Pancreas (tissue), 10 donors: ENCODE data around the gene PNMA1. TPM values are rescaled to one million over a fixed set of nuclear protein-coding genes. Genes with fewer than 3 reads are reported as not detected.

ENCODE experiments used
- ATAC-seq, 4 donors: fragments of 200-7000 bp; cut with Tn5 transposase; one replicate each; pipeline versions ENCODE4 v1.8.0 to v1.9.1; 2020; ENCODE audit warnings: mild to moderate bottlenecking in 4 of 4, moderate library complexity in 4 of 4
- DNase-seq, 6 donors: peaks; one replicate each; pipeline ENCODE4 v3.0.0-alpha.2; 2020
- FAIRE-seq: peaks from 2 replicates; lab custom pipeline; 2012; peaks lifted over from hg19 to GRCh38; lab: Jason Lieb, UNC
- H3K27ac ChIP-seq, 4 donors: fragments of 200-600 bp; sonication (generic); 1 replicate in 3 of 4; 2 replicates in 1 of 4; pipeline versions ENCODE4 v1.5.0 to v1.8.0; 2020
- H3K27me3 ChIP-seq, 4 donors: fragments of 200-600 bp; one replicate each; pipeline ENCODE4 v1.8.0; 2021
- H3K36me3 ChIP-seq, 3 donors: fragments of 200-600 bp; sonication (generic) in 1 of 3; one replicate each; pipeline versions ENCODE4 v1.5.0 to v1.8.0; 2020 to 2021
- H3K4me1 ChIP-seq, 3 donors: fragments of 200-600 bp; one replicate each; pipeline ENCODE4 v1.8.0; 2021
- H3K4me3 ChIP-seq, 4 donors: fragments of 200-600 bp; sonication (generic) in 2 of 4; one replicate each; pipeline versions ENCODE4 v1.5.0 to v1.8.0; 2020 to 2021
- H3K9me3 ChIP-seq, 4 donors: fragments of 200-600 bp; one replicate each; pipeline ENCODE4 v1.8.0; 2021
- CTCF ChIP-seq, 4 donors: fragments of 200-600 bp; sonication (generic) in 3 of 4; IDR thresholded peaks; one replicate each; pipeline versions ENCODE4 v1.5.0 to v1.8.0; 2021; ENCODE audit warnings: antibody characterized with exemption in 4 of 4
- WGBS, 2 donors: extraction: QIAGEN DNeasy Blood & Tissue Kit; methylation state at CpG; one replicate each; pipeline ENCODE4 v1.1.7; 2013; 5-methylcytosine and 5-hydroxymethylcytosine counted together
- intact Hi-C, 3 donors: fragments of 100-400 bp; cut with DNase I; formaldehyde crosslinking; loops; one replicate each; pipeline versions ENCODE4 v1.11.1 to v1.14.2; 2022
- polyA plus RNA-seq, 2 donors: library from polyadenylated mRNA; stranded (reverse); fragments of 200-250 nt; gene quantifications; one replicate each; pipeline ENCODE4 v1.2.3, GENCODE V29; 2013
- total RNA-seq, 6 donors: library from RNA; stranded (reverse); fragmentation: NEBNext Ultra II Directional in 4 of 6; extraction: Animal tissue kit (Norgen Biotek cat#: 25700) in 4 of 6; gene quantifications; one replicate each; pipeline versions ENCODE4 v1.2.1 to v1.2.4, GENCODE V29; 2021 to 2023
- donor health status: healthy with polysubstance abuse.
- donor health status: DM: no; HTN: no; CAD: no; lungs with moderate emphysema.
- donor health status: DM: no; HTN: no; CAD: no.
- donor health status: control.
- donor health status: control.
- donor health status: Bipolar disorder and iron deficiency.
- donor health status: DM: yes; HTN: yes; CAD: no.
- donor health status: DM: no; HTN: no; CAD: no.
- donor health status: DM: no; HTN: no; CAD: no.
- donor health status: DM: yes; HTN: yes; CAD: no.

PNMA1 gene
- total and polyA plus RNA-seq, 8 donors: 2.8 to 25.4 (median 6.7) TPM

GRCh38 chr14:73666583-73666982, 47.6 kb downstream of the PNMA1 start:
- no peak for FAIRE-seq

GRCh38 chr14:73665130-73665529, 49.1 kb downstream of the PNMA1 start:
- H3K27ac ChIP-seq: no peak overlapping the region
- 93 to 94% methylated on average over 2 of the region's 2 CpGs for WGBS, 2 donors
- no peaks in the 10 kb centered on the region for H3K9me3 ChIP-seq
- no peak overlapping the region for H3K4me3 ChIP-seq
- TF ChIP-seq CTCF (IDR thresholded peaks at IDR 0.05): no peak
- no peaks in the 10 kb centered on the region for H3K36me3 ChIP-seq
- no peak for FAIRE-seq
- DNase-seq: no peak
- no peak for ATAC-seq
- H3K4me1 ChIP-seq: no peaks in the 10 kb centered on the region
- H3K27me3 ChIP-seq: no peaks in the 10 kb centered on the region
- intact Hi-C loops: no loop called here

More at GRCh38 chr14:73666583-73666982, 47.6 kb downstream of the PNMA1 start:
- WGBS, 2 donors: 88 to 89% methylated on average over 5 of the region's 5 CpGs
- no peaks in the 10 kb centered on the region for H3K36me3 ChIP-seq
- ATAC-seq: no peak
- no peak overlapping the region for H3K4me3 ChIP-seq
- no peak for TF ChIP-seq CTCF (IDR thresholded peaks at IDR 0.05)
- intact Hi-C loops: no loop called here
- no peaks in the 10 kb centered on the region for H3K27me3 ChIP-seq
- no peaks in the 10 kb centered on the region for H3K9me3 ChIP-seq
- peaks cover 0 to 5% (median 0%) of the 10 kb centered on the region in 3 donors for H3K4me1 ChIP-seq
- no peak overlapping the region for H3K27ac ChIP-seq
- no peak for DNase-seq

GRCh38 chr14:73663548-73664212, 50.5 kb downstream of the PNMA1 start:
- Histone ChIP-seq H3K27me3 (no peaks in the 10 kb centered on the region), H3K36me3 (no peaks in the 10 kb centered on the region), H3K27ac (no peak overlapping the region), H3K4me3 (no peak overlapping the region), H3K9me3 (no peaks in the 10 kb centered on the region), H3K4me1 (no peaks in the 10 kb centered on the region)
- ATAC-seq: peak in 1 of 4 donors; percentile 23
- DNase-seq: no peak
- intact Hi-C loops: no loop called here
- FAIRE-seq: no peak
- no peak for TF ChIP-seq CTCF (IDR thresholded peaks at IDR 0.05)

GRCh38 chr14:73662487-73662943, 51.7 kb downstream of the PNMA1 start:
- H3K4me3 ChIP-seq: no peak overlapping the region
- H3K27me3 ChIP-seq: no peaks in the 10 kb centered on the region
- FAIRE-seq (no peak), ATAC-seq (peak in 3 of 4 donors; percentile 32 to 61 (median 56)), DNase-seq (no peak)
- no peaks in the 10 kb centered on the region for H3K9me3 ChIP-seq
- no peaks in the 10 kb centered on the region for H3K36me3 ChIP-seq
- H3K4me1 ChIP-seq: no peaks in the 10 kb centered on the region
- 92 to 100% methylated on average over 1 of the region's 1 CpG for WGBS, 2 donors
- intact Hi-C loops: no loop called here
- no peak for TF ChIP-seq CTCF (IDR thresholded peaks at IDR 0.05)
- no peak overlapping the region for H3K27ac ChIP-seq

- no peak for TF ChIP-seq CTCF (IDR thresholded peaks at IDR 0.05)
- DNase-seq: no peak
- Histone ChIP-seq H3K27me3 (no peaks in the 10 kb centered on the region), H3K27ac (no peak overlapping the region), H3K9me3 (no peaks in the 10 kb centered on the region), H3K4me3 (no peak overlapping the region), H3K4me1 (no peaks in the 10 kb centered on the region), H3K36me3 (no peaks in the 10 kb centered on the region)
- intact Hi-C loops: no loop called here
- no peak for ATAC-seq
- 75 to 82% methylated on average over 2 of the region's 2 CpGs for WGBS, 2 donors
- no peak for FAIRE-seq
Observed at GRCh38 chr14:73661872-73662271, 52.3 kb downstream of the PNMA1 start.
